HEK293T (cell line): ENCODE results near the gene BTN3A1.

Experiments used
- ARNT ChIP-seq: fragments of 450-650 bp; IDR thresholded peaks from 2 replicates; pipeline ENCODE4 v1.6.1; 2017; ENCODE audit warnings: mild to moderate bottlenecking
- BHLHE40 ChIP-seq: fragments of 450-650 bp; IDR thresholded peaks from 2 replicates; pipeline ENCODE4 v1.6.1; 2016; ENCODE audit warnings: mild to moderate bottlenecking, moderate library complexity, borderline replicate concordance
- CTBP1 ChIP-seq: fragments of 450-650 bp; IDR thresholded peaks from 2 replicates; pipeline ENCODE4 v1.6.1; 2016; ENCODE audit warnings: borderline replicate concordance
- HDGF ChIP-seq: fragments of 450-650 bp; IDR thresholded peaks from 2 replicates; pipeline ENCODE4 v1.6.1; 2017; ENCODE audit warnings: antibody characterized with exemption, borderline replicate concordance
- L3MBTL2 ChIP-seq: fragments of 450-650 bp; conservative IDR thresholded peaks from 2 replicates; pipeline ENCODE4 v1.6.1; 2016; ENCODE audit warnings: mild to moderate bottlenecking
- SP1 ChIP-seq: fragments of 450-650 bp; IDR thresholded peaks from 2 replicates; pipeline ENCODE4 v1.6.1; 2017
- SUZ12 ChIP-seq: fragments of 450-650 bp; IDR thresholded peaks from 2 replicates; pipeline ENCODE4 v1.6.1; 2016; ENCODE audit warnings: mild to moderate bottlenecking
- TARDBP ChIP-seq: fragments of 450-650 bp; IDR thresholded peaks from 2 replicates; pipeline ENCODE4 v1.6.1; 2016
- TF ChIP-seq, protein P1 (sequence below): fragments of 450-650 bp; IDR thresholded peaks from 2 replicates; pipeline ENCODE4 v1.6.1; 2016

DNA sequence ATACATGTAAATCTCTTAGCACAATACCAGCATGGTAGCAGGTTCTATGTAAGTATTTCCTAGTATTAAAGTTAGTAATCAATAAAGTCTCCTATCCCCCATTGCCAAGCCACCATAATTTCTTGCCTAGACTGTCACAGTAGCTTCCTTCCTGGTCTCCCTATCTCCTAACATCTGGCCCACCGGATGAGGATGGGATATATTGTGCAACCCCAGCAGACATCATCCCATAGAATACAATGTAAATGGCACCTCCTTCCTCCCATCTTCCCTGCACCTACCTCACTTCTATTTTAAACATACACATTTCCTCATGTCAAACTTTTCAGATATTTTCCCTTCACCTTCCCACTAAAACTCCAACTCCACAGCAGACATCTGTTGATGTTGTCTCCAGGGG lies 3.5 kb upstream of the BTN3A1 start:
- TF ChIP-seq SP1 = no peak
- TF ChIP-seq ARNT = no peak
- TF ChIP-seq L3MBTL2 = no peak
- no peak for TF ChIP-seq BHLHE40
- TF ChIP-seq TARDBP = no peak
- TF ChIP-seq HDGF = no peak
- TF ChIP-seq CTBP1 = no peak
- TF ChIP-seq, protein P1, sequence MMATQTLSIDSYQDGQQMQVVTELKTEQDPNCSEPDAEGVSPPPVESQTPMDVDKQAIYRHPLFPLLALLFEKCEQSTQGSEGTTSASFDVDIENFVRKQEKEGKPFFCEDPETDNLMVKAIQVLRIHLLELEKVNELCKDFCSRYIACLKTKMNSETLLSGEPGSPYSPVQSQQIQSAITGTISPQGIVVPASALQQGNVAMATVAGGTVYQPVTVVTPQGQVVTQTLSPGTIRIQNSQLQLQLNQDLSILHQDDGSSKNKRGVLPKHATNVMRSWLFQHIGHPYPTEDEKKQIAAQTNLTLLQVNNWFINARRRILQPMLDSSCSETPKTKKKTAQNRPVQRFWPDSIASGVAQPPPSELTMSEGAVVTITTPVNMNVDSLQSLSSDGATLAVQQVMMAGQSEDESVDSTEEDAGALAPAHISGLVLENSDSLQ = no peak
- no peak for TF ChIP-seq SUZ12
